ENCODE data around the gene PLCB1.

Gene PLCB1

GRCh38 chr20:8404912-8405635 lies 273.0 kb downstream of the PLCB1 start:
- TF ChIP-seq CTCF (IDR thresholded peaks at IDR 0.05; ENCODE audit: borderline replicate concordance, extremely low read depth, low read length, poor library complexity, severe bottlenecking), result no peak
- no peak for TF ChIP-seq EZH2 (IDR thresholded peaks at IDR 0.05; ENCODE audit: borderline replicate concordance, low read depth, low read length, severe bottlenecking)

GRCh38 chr20:8406391-8406790 lies 274.3 kb downstream of the PLCB1 start:
- Histone ChIP-seq H3K4me1 (ENCODE audit: insufficient read depth, low read length) (peaks cover 6% of the 10 kb centered on the region), H3K9ac (ENCODE audit: low read depth, low read length) (no peak overlapping the region), H3K9me3 (ENCODE audit: insufficient read depth, low read length, severe bottlenecking) (peaks cover 6% of the 10 kb centered on the region), H2AFZ (ENCODE audit: low read depth, low read length) (no peak overlapping the region), H3K79me2 (ENCODE audit: insufficient read depth, low read length) (peaks cover 19% of the 10 kb centered on the region), H3K27ac (ENCODE audit: low read length) (no peak overlapping the region), H3K36me3 (ENCODE audit: insufficient read depth, low read length) (no peaks in the 10 kb centered on the region; the same call in 1 of the 2 replicates), H4K20me1 (ENCODE audit: insufficient read depth, low read length) (peaks cover 2% of the 10 kb centered on the region; the same call in 1 of the 2 replicates), H3K4me2 (ENCODE audit: insufficient read depth, low read length) (no peak overlapping the region), H3K4me3 (ENCODE audit: low read depth in 1 of 2, low read length in 2 of 2) (no peak overlapping the region), H3K27me3 (ENCODE audit: insufficient read depth, low read length, poor library complexity) (no peaks in the 10 kb centered on the region)
- TF ChIP-seq EZH2 (IDR thresholded peaks at IDR 0.05; ENCODE audit: borderline replicate concordance, low read depth, low read length, severe bottlenecking) (no peak), CTCF (IDR thresholded peaks at IDR 0.05; ENCODE audit: borderline replicate concordance, extremely low read depth, low read length, poor library complexity, severe bottlenecking) (no peak)
- ATAC-seq (ENCODE audit: insufficient read depth, low read depth), result no peak
- DNase-seq, result no peak

More at GRCh38 chr20:8404912-8405635, 273.0 kb downstream of the PLCB1 start:
- H3K36me3 ChIP-seq (ENCODE audit: insufficient read depth, low read length), result no peaks in the 10 kb centered on the region; the same call in 1 of the 2 replicates
- H3K4me1 ChIP-seq (ENCODE audit: insufficient read depth, low read length), result peaks cover 16% of the 10 kb centered on the region
- H3K4me2 ChIP-seq (ENCODE audit: insufficient read depth, low read length), result no peak overlapping the region
- no peak overlapping the region for H3K27ac ChIP-seq (ENCODE audit: low read length)
- H3K9me3 ChIP-seq (ENCODE audit: insufficient read depth, low read length, severe bottlenecking), result peaks cover 6% of the 10 kb centered on the region
- peaks cover 2% of the 10 kb centered on the region; the same call in 1 of the 2 replicates for H4K20me1 ChIP-seq (ENCODE audit: insufficient read depth, low read length)
- H3K27me3 ChIP-seq (ENCODE audit: insufficient read depth, low read length, poor library complexity), result no peaks in the 10 kb centered on the region
- no peak overlapping the region for H3K4me3 ChIP-seq (ENCODE audit: low read depth in 1 of 2, low read length in 2 of 2)
- H3K9ac ChIP-seq (ENCODE audit: low read depth, low read length), result no peak overlapping the region
- DNase-seq, result no peak
- H2AFZ ChIP-seq (ENCODE audit: low read depth, low read length), result no peak overlapping the region
- no peak for ATAC-seq (ENCODE audit: insufficient read depth, low read depth)
- peaks cover 28% of the 10 kb centered on the region for H3K79me2 ChIP-seq (ENCODE audit: insufficient read depth, low read length)

GRCh38 chr20:8408587-8409307 lies 276.7 kb downstream of the PLCB1 start:
- Histone ChIP-seq H3K9me3 (ENCODE audit: insufficient read depth, low read length, severe bottlenecking) (peaks cover 6% of the 10 kb centered on the region), H3K27ac (ENCODE audit: low read length) (no peak overlapping the region), H3K4me3 (ENCODE audit: low read depth in 1 of 2, low read length in 2 of 2) (no peak overlapping the region), H4K20me1 (ENCODE audit: insufficient read depth, low read length) (no peaks in the 10 kb centered on the region; the same call in 1 of the 2 replicates), H3K9ac (ENCODE audit: low read depth, low read length) (no peak overlapping the region), H2AFZ (ENCODE audit: low read depth, low read length) (no peak overlapping the region), H3K4me1 (ENCODE audit: insufficient read depth, low read length) (no peaks in the 10 kb centered on the region), H3K36me3 (ENCODE audit: insufficient read depth, low read length) (no peaks in the 10 kb centered on the region; the same call in 1 of the 2 replicates), H3K4me2 (ENCODE audit: insufficient read depth, low read length) (no peak overlapping the region), H3K27me3 (ENCODE audit: insufficient read depth, low read length, poor library complexity) (no peaks in the 10 kb centered on the region), H3K79me2 (ENCODE audit: insufficient read depth, low read length) (peaks cover 5% of the 10 kb centered on the region; the same call in 1 of the 2 replicates)
- no peak for DNase-seq
- no peak for ATAC-seq (ENCODE audit: insufficient read depth, low read depth)
- TF ChIP-seq CTCF (IDR thresholded peaks at IDR 0.05; ENCODE audit: borderline replicate concordance, extremely low read depth, low read length, poor library complexity, severe bottlenecking) (no peak), EZH2 (IDR thresholded peaks at IDR 0.05; ENCODE audit: borderline replicate concordance, low read depth, low read length, severe bottlenecking) (no peak)
